Measurements from ENCODE around the gene GPRASP3. TPM values are rescaled to one million over a fixed set of nuclear protein-coding genes. Genes with fewer than 3 reads are reported as not detected.
"Not testable (repeated sequence)": the region's sequence is repeated elsewhere in the genome, so short reads cannot be mapped to it uniquely, and the experiment has no call there.

The GPRASP3 gene
- total RNA-seq = 62.0 TPM

GRCh38 chrX:102720237-102721168 is at the start of gene GPRASP3:
TSS of gene GPRASP3 (plus strand) at chrX:102720743. CDS start at chrX:102748996, 28,253 bp downstream.
- DNase-seq (ENCODE audit: low spot score in 2 of 2) (peak; percentile 49 to 54), FAIRE-seq (no peak)

- FAIRE-seq (no peak), DNase-seq (ENCODE audit: low spot score in 2 of 2) (no peak)
Observed at GRCh38 chrX:102672856-102673255, 47.7 kb upstream of the GPRASP3 start.

- DNase-seq (ENCODE audit: low spot score in 2 of 2); FAIRE-seq: not testable (repeated sequence)
Observed at GRCh38 chrX:102677479-102677878, 43.1 kb upstream of the GPRASP3 start.

- FAIRE-seq = no peak
- no peak for DNase-seq (ENCODE audit: low spot score in 2 of 2)
Observed at GRCh38 chrX:102684772-102685520, 35.6 kb upstream of the GPRASP3 start.

- DNase-seq (ENCODE audit: low spot score in 2 of 2) (no peak), FAIRE-seq (no peak)
Observed at GRCh38 chrX:102694749-102695148, 25.8 kb upstream of the GPRASP3 start.

GRCh38 chrX:102696306-102696705 is 24.2 kb upstream of the GPRASP3 start:
- DNase-seq (ENCODE audit: low spot score in 2 of 2) = no peak
- FAIRE-seq = no peak

- DNase-seq (ENCODE audit: low spot score in 2 of 2) (no peak), FAIRE-seq (no peak)
Observed at GRCh38 chrX:102697494-102697893, 23.0 kb upstream of the GPRASP3 start.

- no peak for FAIRE-seq
- DNase-seq (ENCODE audit: low spot score in 2 of 2) = no peak
Observed at GRCh38 chrX:102708900-102709299, 11.6 kb upstream of the GPRASP3 start.

- DNase-seq (ENCODE audit: low spot score in 2 of 2) = no peak
- no peak for FAIRE-seq
Observed at GRCh38 chrX:102711872-102712215, 8.7 kb upstream of the GPRASP3 start.

- peak; percentile 18 to 38 for DNase-seq (ENCODE audit: low spot score in 2 of 2)
- FAIRE-seq = no peak
Observed at GRCh38 chrX:102712216-102712966, 8.2 kb upstream of the GPRASP3 start, which contains the start of gene GPRASP2. TSS of gene GPRASP2 (plus strand) at chrX:102712448. CDS start at chrX:102714870, 2,422 bp downstream.

GRCh38 chrX:102712981-102713625 is 7.4 kb upstream of the GPRASP3 start:
- no peak for FAIRE-seq

GRCh38 chrX:102714994-102715393 is 5.5 kb upstream of the GPRASP3 start:
- DNase-seq (ENCODE audit: low spot score in 2 of 2) (no peak), FAIRE-seq (no peak)

More at GRCh38 chrX:102712981-102713625, 7.4 kb upstream of the GPRASP3 start:
- DNase-seq (ENCODE audit: low spot score in 2 of 2) = peak; percentile 28 to 40

GRCh38 chrX:102715967-102716366 is 4.6 kb upstream of the GPRASP3 start:
- no peak for DNase-seq (ENCODE audit: low spot score in 2 of 2)
- FAIRE-seq = no peak

- FAIRE-seq; DNase-seq (ENCODE audit: low spot score in 2 of 2): not testable (repeated sequence)
Observed at GRCh38 chrX:102721169-102721506, 595 bp downstream of the GPRASP3 start.

- FAIRE-seq = no peak
Observed at GRCh38 chrX:102723456-102723855, 2.9 kb downstream of the GPRASP3 start.

GRCh38 chrX:102727761-102728160 is 7.2 kb downstream of the GPRASP3 start:
- DNase-seq (ENCODE audit: low spot score in 2 of 2) (no peak), FAIRE-seq (no peak)

More at GRCh38 chrX:102723456-102723855, 2.9 kb downstream of the GPRASP3 start:
- no peak for DNase-seq (ENCODE audit: low spot score in 2 of 2)

GRCh38 chrX:102728646-102729045 is 8.1 kb downstream of the GPRASP3 start:
- FAIRE-seq = no peak
- no peak for DNase-seq (ENCODE audit: low spot score in 2 of 2)

GRCh38 chrX:102739657-102740056 is 19.1 kb downstream of the GPRASP3 start:
- no peak for FAIRE-seq
- no peak for DNase-seq (ENCODE audit: low spot score in 2 of 2)

GRCh38 chrX:102744307-102744706 is 23.8 kb downstream of the GPRASP3 start:
- DNase-seq (ENCODE audit: low spot score in 2 of 2) (no peak), FAIRE-seq (no peak)

- no peak for FAIRE-seq
- DNase-seq (ENCODE audit: low spot score in 2 of 2) = no peak
Observed at GRCh38 chrX:102745513-102745856, 24.9 kb downstream of the GPRASP3 start.
